SU-DHL-6 (cell line): Measurements from ENCODE around the gene CEP170B.
"Not testable (repeated sequence)": the region's sequence is repeated elsewhere in the genome, so short reads cannot be mapped to it uniquely, and the experiment has no call there.

Experiments used
- H2AFZ ChIP-seq: fragments of 200-600 bp; sonication (generic); 2 replicates; pipeline ENCODE4 v1.6.1; 2014; ENCODE audit warnings: low read depth, mild to moderate bottlenecking, moderate library complexity, mixed read lengths, antibody characterized with exemption, low read length; ENCODE audit not compliant: severe bottlenecking
- H3F3A ChIP-seq: fragments of 200-600 bp; shearing (Covaris generic); 2 replicates; pipeline ENCODE4 v1.6.0; 2016; ENCODE audit warnings: antibody characterized with exemption, mild to moderate bottlenecking; ENCODE audit not compliant: insufficient read depth
- H3K27ac ChIP-seq: fragments of 200-600 bp; sonication (generic); 2 replicates; pipeline ENCODE4 v1.5.1; 2016; ENCODE audit warnings: low read depth, mild to moderate bottlenecking, low read length, moderate library complexity, mixed read lengths
- H3K27me3 ChIP-seq: fragments of 200-600 bp; sonication (generic), shearing (Covaris generic); 2 replicates; pipeline ENCODE4 v1.6.0; 2014; ENCODE audit warnings: mild to moderate bottlenecking, low read length
- H3K36me3 ChIP-seq: fragments of 200-600 bp; sonication (generic); 2 replicates; pipeline ENCODE4 v1.6.1; 2014; ENCODE audit warnings: mild to moderate bottlenecking, low read length, mixed read lengths
- H3K4me2 ChIP-seq: fragments of 300-600, 200-600 bp; shearing (Covaris generic), sonication (generic); 2 replicates; pipeline ENCODE4 v1.6.0; 2014; ENCODE audit warnings: low read length, low read depth, mild to moderate bottlenecking; ENCODE audit not compliant: poor library complexity, severe bottlenecking
- H3K4me3 ChIP-seq: fragments of 200-600 bp; sonication (generic); 2 replicates; pipeline ENCODE4 v1.5.1; 2014; ENCODE audit warnings: antibody characterized with exemption, low read length, mild to moderate bottlenecking, mixed read lengths; ENCODE audit not compliant: insufficient read depth, poor library complexity, severe bottlenecking
- H3K79me2 ChIP-seq: fragments of 200-600 bp; sonication (generic); 2 replicates; pipeline ENCODE4 v1.6.1; 2014; ENCODE audit warnings: mild to moderate bottlenecking, low read length, moderate library complexity; ENCODE audit not compliant: insufficient read depth
- H3K9ac ChIP-seq: fragments of 200-600 bp; sonication (generic); 2 replicates; pipeline ENCODE4 v1.7.0; 2014; ENCODE audit warnings: mild to moderate bottlenecking, low read length
- H3K9me2 ChIP-seq: fragments of 200-600 bp; sonication (generic); replicated peaks from 2 replicates; pipeline ENCODE4 v1.6.1; 2014; ENCODE audit warnings: low read length; ENCODE audit not compliant: insufficient read depth
- H3K9me3 ChIP-seq: fragments of 200-600 bp; sonication (generic); 2 replicates; pipeline ENCODE4 v1.6.1; 2014; ENCODE audit warnings: low read length, mixed read lengths; ENCODE audit not compliant: insufficient read depth
- H4K20me1 ChIP-seq: fragments of 200-600 bp; sonication (generic); 2 replicates; pipeline ENCODE4 v1.6.1; 2014; ENCODE audit warnings: low read depth, mild to moderate bottlenecking, antibody characterized with exemption, low read length, moderate library complexity, mixed read lengths
- EZH2phosphoT487 ChIP-seq: fragments of 200-600 bp; sonication (generic), shearing (Covaris generic); conservative IDR thresholded peaks from 2 replicates; pipeline ENCODE4 v1.6.1; 2018; ENCODE audit warnings: mild to moderate bottlenecking, antibody characterized with exemption, low read length, moderate library complexity, mixed read lengths
- TF ChIP-seq, protein P1 (sequence below): fragments of 200-600 bp; sonication (generic); IDR thresholded peaks from one replicate; pipeline ENCODE4 v1.5.1; 2017; ENCODE audit warnings: antibody characterized with exemption, mild to moderate bottlenecking, low read length, moderate library complexity; ENCODE audit not compliant: insufficient read depth, poor library complexity, severe bottlenecking

Gene CEP170B

GRCh38 chr14:104887623-104888488 lies 22.8 kb downstream of the CEP170B start:
- H3K27ac ChIP-seq = no peak overlapping the region
- no peaks in the 10 kb centered on the region for H3K27me3 ChIP-seq
- no peaks in the 10 kb centered on the region for H3K9me2 ChIP-seq
- no peaks in the 10 kb centered on the region for H3K9me3 ChIP-seq
- H3K9ac ChIP-seq = no peak overlapping the region
- no peaks in the 10 kb centered on the region for H4K20me1 ChIP-seq
- H3F3A ChIP-seq = no peaks in the 10 kb centered on the region
- H3K36me3 ChIP-seq = no peaks in the 10 kb centered on the region
- H3K4me3 ChIP-seq = no peak overlapping the region
- TF ChIP-seq, protein P1, sequence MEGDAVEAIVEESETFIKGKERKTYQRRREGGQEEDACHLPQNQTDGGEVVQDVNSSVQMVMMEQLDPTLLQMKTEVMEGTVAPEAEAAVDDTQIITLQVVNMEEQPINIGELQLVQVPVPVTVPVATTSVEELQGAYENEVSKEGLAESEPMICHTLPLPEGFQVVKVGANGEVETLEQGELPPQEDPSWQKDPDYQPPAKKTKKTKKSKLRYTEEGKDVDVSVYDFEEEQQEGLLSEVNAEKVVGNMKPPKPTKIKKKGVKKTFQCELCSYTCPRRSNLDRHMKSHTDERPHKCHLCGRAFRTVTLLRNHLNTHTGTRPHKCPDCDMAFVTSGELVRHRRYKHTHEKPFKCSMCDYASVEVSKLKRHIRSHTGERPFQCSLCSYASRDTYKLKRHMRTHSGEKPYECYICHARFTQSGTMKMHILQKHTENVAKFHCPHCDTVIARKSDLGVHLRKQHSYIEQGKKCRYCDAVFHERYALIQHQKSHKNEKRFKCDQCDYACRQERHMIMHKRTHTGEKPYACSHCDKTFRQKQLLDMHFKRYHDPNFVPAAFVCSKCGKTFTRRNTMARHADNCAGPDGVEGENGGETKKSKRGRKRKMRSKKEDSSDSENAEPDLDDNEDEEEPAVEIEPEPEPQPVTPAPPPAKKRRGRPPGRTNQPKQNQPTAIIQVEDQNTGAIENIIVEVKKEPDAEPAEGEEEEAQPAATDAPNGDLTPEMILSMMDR = no peak
- no peak for TF ChIP-seq EZH2phosphoT487
- H2AFZ ChIP-seq = no peak overlapping the region
- no peaks in the 10 kb centered on the region for H3K79me2 ChIP-seq
- no peak overlapping the region for H3K4me2 ChIP-seq

DNA sequence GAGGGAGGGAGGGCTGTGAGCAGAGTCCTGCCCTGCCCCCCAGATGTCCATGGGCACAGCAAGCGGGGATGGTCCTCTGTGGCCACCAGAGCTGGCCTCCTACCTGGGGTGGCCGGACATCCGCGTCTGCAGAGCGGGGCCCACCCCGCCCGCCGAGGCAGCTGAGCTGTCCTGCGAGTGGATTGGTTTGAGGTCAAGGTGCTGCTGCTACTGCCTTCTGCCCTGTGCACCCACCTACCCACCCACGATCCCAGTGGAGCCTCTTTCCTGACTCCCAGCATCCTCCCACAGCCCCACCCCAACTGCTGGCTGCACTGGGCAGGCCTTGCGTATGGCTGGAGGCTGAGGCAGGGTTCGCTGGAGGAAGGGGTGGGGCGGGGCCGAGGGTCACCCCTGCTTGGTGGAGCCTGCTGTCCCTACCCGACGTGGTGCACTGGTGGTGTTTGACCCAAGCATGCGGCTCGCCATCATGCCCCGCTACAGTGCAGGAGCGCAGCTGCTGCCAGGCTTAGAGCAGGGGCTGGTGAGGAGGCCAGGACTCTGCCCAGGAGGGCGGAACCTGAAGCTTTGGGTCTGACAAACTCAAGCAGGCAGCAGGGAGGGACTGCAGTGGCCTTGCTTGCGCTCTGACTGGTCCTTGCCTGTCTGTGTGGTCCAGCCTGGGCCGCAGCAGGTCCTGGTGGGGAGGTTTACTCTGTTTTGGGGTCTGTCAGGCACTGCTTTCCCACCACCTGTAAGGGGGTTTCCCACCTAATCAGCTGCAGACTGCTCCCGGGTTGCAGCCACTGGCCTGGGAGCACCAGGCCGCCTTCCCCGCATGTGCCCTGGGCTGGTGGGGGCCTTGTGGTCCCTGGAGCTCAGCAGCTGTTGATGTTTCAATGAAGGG lies 23.7 kb downstream of the CEP170B start:
- H3F3A ChIP-seq = no peaks in the 10 kb centered on the region
- H3K9me2 ChIP-seq = no peaks in the 10 kb centered on the region
- H3K27ac ChIP-seq = no peak overlapping the region
- TF ChIP-seq, protein P1 = no peak
- TF ChIP-seq EZH2phosphoT487 = no peak
- no peak overlapping the region for H3K4me2 ChIP-seq
- H4K20me1 ChIP-seq = no peaks in the 10 kb centered on the region
- H3K4me3 ChIP-seq = no peak overlapping the region
- no peaks in the 10 kb centered on the region for H3K36me3 ChIP-seq
- H3K79me2 ChIP-seq = no peaks in the 10 kb centered on the region
- H3K27me3 ChIP-seq = no peaks in the 10 kb centered on the region
- no peaks in the 10 kb centered on the region for H3K9me3 ChIP-seq
- no peak overlapping the region for H3K9ac ChIP-seq
- no peak overlapping the region for H2AFZ ChIP-seq

- Histone ChIP-seq H3K9me2 (no peaks in the 10 kb centered on the region), H4K20me1 (no peaks in the 10 kb centered on the region), H3K27ac (no peak overlapping the region), H3K27me3 (no peaks in the 10 kb centered on the region), H3K4me2 (no peak overlapping the region), H3K79me2 (no peaks in the 10 kb centered on the region), H2AFZ (no peak overlapping the region), H3K36me3 (no peaks in the 10 kb centered on the region), H3F3A (no peaks in the 10 kb centered on the region), H3K9me3 (no peaks in the 10 kb centered on the region), H3K9ac (no peak overlapping the region), H3K4me3 (no peak overlapping the region)
- no peak for TF ChIP-seq EZH2phosphoT487
- TF ChIP-seq, protein P1 = no peak
Observed at GRCh38 chr14:104889375-104889757, 24.3 kb downstream of the CEP170B start.

GRCh38 chr14:104890292-104890691 lies 25.2 kb downstream of the CEP170B start:
- not testable (repeated sequence) for H3K9me3 ChIP-seq, H3K4me2 ChIP-seq, H3K27ac ChIP-seq, H3F3A ChIP-seq, H3K9me2 ChIP-seq, H3K79me2 ChIP-seq, H2AFZ ChIP-seq, H3K36me3 ChIP-seq, H3K9ac ChIP-seq, H4K20me1 ChIP-seq, H3K4me3 ChIP-seq, H3K27me3 ChIP-seq
